Retinal pigment epithelial cell (primary cell): ENCODE measurements around the gene ARNT2.

Experiments
- DNase-seq: peaks from one replicate; pipeline ENCODE4 v3.0.0-alpha.2; 2010; ENCODE audit warnings: low read depth
- H3K4me3 ChIP-seq: 2 replicates; pipeline ENCODE4 v1.5.1; 2011; ENCODE audit warnings: mild to moderate bottlenecking, low read length, control low read depth, moderate library complexity
- TF ChIP-seq, protein P1 (sequence below): conservative IDR thresholded peaks from 2 replicates; pipeline ENCODE4 v1.5.1; 2011; ENCODE audit warnings: low read depth, low read length, control low read depth, inconsistent platforms

Gene ARNT2

GRCh38 chr15:80462111-80462510 is 57.9 kb downstream of the ARNT2 start:
- TF ChIP-seq, protein P1, sequence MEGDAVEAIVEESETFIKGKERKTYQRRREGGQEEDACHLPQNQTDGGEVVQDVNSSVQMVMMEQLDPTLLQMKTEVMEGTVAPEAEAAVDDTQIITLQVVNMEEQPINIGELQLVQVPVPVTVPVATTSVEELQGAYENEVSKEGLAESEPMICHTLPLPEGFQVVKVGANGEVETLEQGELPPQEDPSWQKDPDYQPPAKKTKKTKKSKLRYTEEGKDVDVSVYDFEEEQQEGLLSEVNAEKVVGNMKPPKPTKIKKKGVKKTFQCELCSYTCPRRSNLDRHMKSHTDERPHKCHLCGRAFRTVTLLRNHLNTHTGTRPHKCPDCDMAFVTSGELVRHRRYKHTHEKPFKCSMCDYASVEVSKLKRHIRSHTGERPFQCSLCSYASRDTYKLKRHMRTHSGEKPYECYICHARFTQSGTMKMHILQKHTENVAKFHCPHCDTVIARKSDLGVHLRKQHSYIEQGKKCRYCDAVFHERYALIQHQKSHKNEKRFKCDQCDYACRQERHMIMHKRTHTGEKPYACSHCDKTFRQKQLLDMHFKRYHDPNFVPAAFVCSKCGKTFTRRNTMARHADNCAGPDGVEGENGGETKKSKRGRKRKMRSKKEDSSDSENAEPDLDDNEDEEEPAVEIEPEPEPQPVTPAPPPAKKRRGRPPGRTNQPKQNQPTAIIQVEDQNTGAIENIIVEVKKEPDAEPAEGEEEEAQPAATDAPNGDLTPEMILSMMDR: no peak
- H3K4me3 ChIP-seq: no peak overlapping the region
- no peak for DNase-seq

- no peak for DNase-seq
- TF ChIP-seq, protein P1: no peak
- H3K4me3 ChIP-seq: no peak overlapping the region
Measured at GRCh38 chr15:80462836-80463512, 58.8 kb downstream of the ARNT2 start.

GRCh38 chr15:80464951-80465625 is 60.9 kb downstream of the ARNT2 start:
- no peak for DNase-seq
- no peak overlapping the region for H3K4me3 ChIP-seq
- TF ChIP-seq, protein P1: no peak

DNA sequence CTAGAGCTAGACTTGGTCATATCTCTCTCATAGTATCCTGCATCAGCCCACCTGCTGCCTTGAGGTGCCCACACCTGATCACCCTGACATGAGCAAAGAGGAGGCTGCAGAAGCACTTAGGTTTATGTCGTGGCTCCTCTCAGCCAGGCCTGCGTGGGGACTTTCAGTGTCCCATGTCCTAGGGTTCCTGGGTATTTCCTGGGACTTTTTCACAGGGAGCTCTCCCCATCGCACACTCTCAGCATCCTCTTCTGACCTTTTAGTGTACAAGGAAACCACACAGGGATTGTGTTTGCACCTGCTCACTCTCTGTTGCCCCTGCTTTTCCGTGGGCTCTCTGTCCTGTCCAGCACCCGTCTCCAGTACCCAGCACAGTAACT is 61.4 kb downstream of the ARNT2 start:
- DNase-seq: no peak
- TF ChIP-seq, protein P1: no peak

GRCh38 chr15:80466543-80466942 is 62.4 kb downstream of the ARNT2 start:
- H3K4me3 ChIP-seq: no peak overlapping the region
- TF ChIP-seq, protein P1: no peak
- DNase-seq: no peak

More for the DNA sequence above, 61.4 kb downstream of the ARNT2 start:
- no peak overlapping the region for H3K4me3 ChIP-seq

GRCh38 chr15:80467311-80467714 is 63.1 kb downstream of the ARNT2 start:
- TF ChIP-seq, protein P1: no peak
- no peak for DNase-seq
- no peak overlapping the region for H3K4me3 ChIP-seq

DNA sequence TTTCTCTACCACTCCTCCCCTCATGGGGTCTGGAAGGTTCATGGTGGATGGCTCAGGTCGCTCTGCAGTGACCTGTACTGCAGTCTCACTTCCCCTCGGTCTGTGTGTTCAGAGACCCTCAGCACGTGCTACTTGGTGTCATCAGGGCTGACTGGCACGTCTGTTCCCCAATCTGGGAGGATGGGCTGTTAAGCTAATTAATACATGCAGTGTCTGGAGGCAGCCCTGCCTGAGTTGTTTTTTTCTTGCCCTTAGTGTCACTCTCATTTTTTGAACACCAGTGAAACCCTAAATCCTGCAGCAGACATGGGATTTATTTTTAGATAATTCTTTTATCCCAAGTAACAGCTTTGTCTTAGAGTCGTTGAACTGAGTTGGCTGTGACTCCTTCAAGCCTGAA is 64.6 kb downstream of the ARNT2 start:
- DNase-seq: no peak
- no peak overlapping the region for H3K4me3 ChIP-seq
- TF ChIP-seq, protein P1: no peak
